SU-DHL-6 (cell line): ENCODE data around the gene G6PD.

Experiments
- H2AFZ ChIP-seq: fragments of 200-600 bp; sonication (generic); 2 replicates; pipeline ENCODE4 v1.6.1; 2014; ENCODE audit warnings: low read depth, mild to moderate bottlenecking, moderate library complexity, mixed read lengths, antibody characterized with exemption, low read length; ENCODE audit not compliant: severe bottlenecking
- H3F3A ChIP-seq: fragments of 200-600 bp; shearing (Covaris generic); 2 replicates; pipeline ENCODE4 v1.6.0; 2016; ENCODE audit warnings: antibody characterized with exemption, mild to moderate bottlenecking; ENCODE audit not compliant: insufficient read depth
- H3K27ac ChIP-seq: fragments of 200-600 bp; sonication (generic); 2 replicates; pipeline ENCODE4 v1.5.1; 2016; ENCODE audit warnings: low read depth, mild to moderate bottlenecking, low read length, moderate library complexity, mixed read lengths
- H3K27me3 ChIP-seq: fragments of 200-600 bp; sonication (generic), shearing (Covaris generic); 2 replicates; pipeline ENCODE4 v1.6.0; 2014; ENCODE audit warnings: mild to moderate bottlenecking, low read length
- H3K36me3 ChIP-seq: fragments of 200-600 bp; sonication (generic); 2 replicates; pipeline ENCODE4 v1.6.1; 2014; ENCODE audit warnings: mild to moderate bottlenecking, low read length, mixed read lengths
- H3K4me2 ChIP-seq: fragments of 300-600, 200-600 bp; shearing (Covaris generic), sonication (generic); 2 replicates; pipeline ENCODE4 v1.6.0; 2014; ENCODE audit warnings: low read length, low read depth, mild to moderate bottlenecking; ENCODE audit not compliant: poor library complexity, severe bottlenecking
- H3K4me3 ChIP-seq: fragments of 200-600 bp; sonication (generic); 2 replicates; pipeline ENCODE4 v1.5.1; 2014; ENCODE audit warnings: antibody characterized with exemption, low read length, mild to moderate bottlenecking, mixed read lengths; ENCODE audit not compliant: insufficient read depth, poor library complexity, severe bottlenecking
- H3K79me2 ChIP-seq: fragments of 200-600 bp; sonication (generic); 2 replicates; pipeline ENCODE4 v1.6.1; 2014; ENCODE audit warnings: mild to moderate bottlenecking, low read length, moderate library complexity; ENCODE audit not compliant: insufficient read depth
- H3K9ac ChIP-seq: fragments of 200-600 bp; sonication (generic); 2 replicates; pipeline ENCODE4 v1.7.0; 2014; ENCODE audit warnings: mild to moderate bottlenecking, low read length
- H3K9me2 ChIP-seq: fragments of 200-600 bp; sonication (generic); replicated peaks from 2 replicates; pipeline ENCODE4 v1.6.1; 2014; ENCODE audit warnings: low read length; ENCODE audit not compliant: insufficient read depth
- H3K9me3 ChIP-seq: fragments of 200-600 bp; sonication (generic); 2 replicates; pipeline ENCODE4 v1.6.1; 2014; ENCODE audit warnings: low read length, mixed read lengths; ENCODE audit not compliant: insufficient read depth
- H4K20me1 ChIP-seq: fragments of 200-600 bp; sonication (generic); 2 replicates; pipeline ENCODE4 v1.6.1; 2014; ENCODE audit warnings: low read depth, mild to moderate bottlenecking, antibody characterized with exemption, low read length, moderate library complexity, mixed read lengths
- CTCF ChIP-seq: fragments of 200-600 bp; sonication (generic); IDR thresholded peaks from one replicate; pipeline ENCODE4 v1.5.1; 2017; ENCODE audit warnings: antibody characterized with exemption, mild to moderate bottlenecking, low read length, moderate library complexity; ENCODE audit not compliant: insufficient read depth, poor library complexity, severe bottlenecking
- EZH2phosphoT487 ChIP-seq: fragments of 200-600 bp; sonication (generic), shearing (Covaris generic); conservative IDR thresholded peaks from 2 replicates; pipeline ENCODE4 v1.6.1; 2018; ENCODE audit warnings: mild to moderate bottlenecking, antibody characterized with exemption, low read length, moderate library complexity, mixed read lengths

The G6PD gene

DNA sequence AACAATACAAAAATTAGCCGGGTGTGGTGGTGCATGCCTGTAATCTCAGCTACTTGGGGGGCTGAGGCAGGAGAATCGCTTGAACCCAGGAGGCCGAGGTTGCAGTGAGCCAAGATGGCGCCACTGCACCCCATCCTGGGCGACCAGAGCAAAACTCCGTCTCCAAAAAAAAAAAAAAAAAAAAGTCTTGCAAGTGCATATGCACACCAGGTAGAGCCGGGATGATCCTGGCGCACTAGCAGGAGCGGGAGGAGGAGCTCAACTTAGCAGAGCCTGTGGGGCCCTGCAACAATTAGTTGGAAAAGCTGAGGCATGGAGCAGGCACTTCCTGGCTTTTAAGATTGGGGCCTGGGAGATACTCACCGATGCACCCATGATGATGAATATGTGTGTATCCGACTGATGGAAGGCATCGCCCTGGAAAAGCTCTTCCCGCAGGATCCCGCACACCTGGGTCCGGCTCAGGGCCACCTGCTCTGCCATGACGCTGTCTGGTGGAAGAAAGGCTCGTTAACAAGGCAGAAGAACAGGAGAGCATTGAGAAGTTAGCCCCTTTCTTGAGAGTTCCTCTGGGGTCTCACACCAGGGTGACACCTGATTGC is 872 bp downstream of the G6PD start:
- peak overlapping the region; percentile 95 for H3K4me3 ChIP-seq
- H3K36me3 ChIP-seq = no peaks in the 10 kb centered on the region
- H3K9ac ChIP-seq = peak overlapping the region; percentile 98

GRCh38 chrX:154542723-154543424 is 3.8 kb downstream of the G6PD start:
- H3K9me3 ChIP-seq = no peaks in the 10 kb centered on the region
- no peaks in the 10 kb centered on the region for H3K27me3 ChIP-seq
- H3K4me3 ChIP-seq = no peak overlapping the region
- no peak overlapping the region for H2AFZ ChIP-seq
- no peak overlapping the region for H3K27ac ChIP-seq
- no peaks in the 10 kb centered on the region for H4K20me1 ChIP-seq
- H3K4me2 ChIP-seq = no peak overlapping the region
- H3K9ac ChIP-seq = no peak overlapping the region
- peaks cover 10% of the 10 kb centered on the region for H3K79me2 ChIP-seq
- H3F3A ChIP-seq = peaks cover 7% of the 10 kb centered on the region; the same call in 1 of the 2 replicates
- TF ChIP-seq CTCF (no peak), EZH2phosphoT487 (no peak)
- H3K36me3 ChIP-seq = no peaks in the 10 kb centered on the region
- H3K9me2 ChIP-seq = no peaks in the 10 kb centered on the region

More for the DNA sequence above, 872 bp downstream of the G6PD start:
- no peaks in the 10 kb centered on the region for H3K9me2 ChIP-seq
- H3K4me2 ChIP-seq = peak overlapping the region; percentile 91
- TF ChIP-seq EZH2phosphoT487 (no peak), CTCF (no peak)
- H4K20me1 ChIP-seq = no peaks in the 10 kb centered on the region
- no peaks in the 10 kb centered on the region for H3K9me3 ChIP-seq
- H3F3A ChIP-seq = peaks cover 8% of the 10 kb centered on the region; the same call in 1 of the 2 replicates
- no peak overlapping the region; the same call in 1 of the 2 replicates for H3K27ac ChIP-seq
- H2AFZ ChIP-seq = no peak overlapping the region
- H3K27me3 ChIP-seq = no peaks in the 10 kb centered on the region
- peaks cover 35% of the 10 kb centered on the region for H3K79me2 ChIP-seq

DNA sequence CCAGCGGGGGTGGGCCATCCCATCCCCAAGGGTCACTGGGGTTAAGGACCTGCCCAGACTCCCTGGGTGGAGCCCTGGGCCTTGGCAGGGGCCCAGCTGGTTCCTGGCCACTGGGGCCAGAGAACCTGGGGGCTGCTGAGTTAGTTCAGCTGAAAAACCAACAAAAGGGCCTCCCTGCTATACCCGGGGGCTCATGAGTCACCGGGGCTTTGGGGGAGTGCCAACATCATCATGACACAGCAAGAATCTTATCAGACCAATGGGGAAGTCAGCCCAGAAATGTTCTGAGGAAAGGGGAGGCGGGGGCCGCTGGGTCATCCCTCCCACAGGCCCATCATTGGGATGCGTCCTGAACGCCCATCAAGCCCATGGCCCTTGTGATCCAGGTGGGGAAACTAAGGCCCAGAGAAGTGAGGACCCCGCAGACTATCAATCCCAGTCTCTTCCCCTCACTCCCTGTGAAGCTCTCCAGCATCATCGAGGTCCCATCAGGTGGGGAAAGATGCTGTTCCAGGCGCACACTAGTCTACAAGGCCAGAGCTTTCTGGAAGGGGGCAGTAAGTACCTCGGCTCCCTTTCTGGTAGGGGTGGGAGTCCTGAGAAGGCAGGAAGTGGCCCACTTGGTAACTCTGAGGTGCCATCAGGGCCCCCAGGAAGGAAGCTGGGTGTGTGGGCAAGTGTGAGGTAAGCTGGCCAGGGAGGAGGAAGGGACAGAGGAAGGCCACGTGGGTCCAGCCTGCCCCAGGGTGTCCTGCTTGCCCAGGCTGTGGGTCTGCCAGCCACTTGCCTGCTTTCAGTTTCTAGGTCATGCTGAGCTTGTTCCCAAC is 4.5 kb downstream of the G6PD start:
- no peak for TF ChIP-seq EZH2phosphoT487
- TF ChIP-seq CTCF = no peak
- H3K79me2 ChIP-seq = peaks cover 7% of the 10 kb centered on the region
- no peaks in the 10 kb centered on the region for H3F3A ChIP-seq
- no peak overlapping the region for H3K27ac ChIP-seq
- H3K36me3 ChIP-seq = no peaks in the 10 kb centered on the region
- H4K20me1 ChIP-seq = no peaks in the 10 kb centered on the region
- no peak overlapping the region for H3K4me2 ChIP-seq
- no peaks in the 10 kb centered on the region for H3K9me2 ChIP-seq
- no peaks in the 10 kb centered on the region for H3K27me3 ChIP-seq
- H3K9ac ChIP-seq = no peak overlapping the region
- no peaks in the 10 kb centered on the region for H3K9me3 ChIP-seq
- no peak overlapping the region for H3K4me3 ChIP-seq
- H2AFZ ChIP-seq = no peak overlapping the region
